Natural killer cell (primary cell): Measurements from ENCODE around the gene C17orf100. TPM values are rescaled to one million over a fixed set of nuclear protein-coding genes. Genes with fewer than 3 reads are reported as not detected.

Experiments
- ATAC-seq, 3 donors: fragments of 150-1000 bp in 2 of 3; fragments of 200-7000 bp in 1 of 3; cut with Tn5 transposase; 1 replicate in 1 of 3; 2 replicates in 2 of 3; pipeline ENCODE4 v1.10.0; 2021; ENCODE audit warnings: mild to moderate bottlenecking in 2 of 3, moderate library complexity in 2 of 3
- DNase-seq, 2 donors: peaks; one replicate each; pipeline versions ENCODE4 v3.0.0 to v3.0.0-alpha.2; 2013 to 2021; ENCODE audit warnings: mixed read lengths in 1 of 2
- H3K27ac ChIP-seq: one replicate; pipeline ENCODE4 v1.5.1; 2013; ENCODE audit warnings: mild to moderate bottlenecking, low read length
- H3K27me3 ChIP-seq: one replicate; pipeline ENCODE4 v1.6.1; 2013; ENCODE audit warnings: low read length; ENCODE audit not compliant: control insufficient read depth, insufficient read depth
- H3K36me3 ChIP-seq: one replicate; pipeline ENCODE4 v1.6.1; 2013; ENCODE audit warnings: low read length; ENCODE audit not compliant: control insufficient read depth, insufficient read depth
- H3K4me1 ChIP-seq: one replicate; pipeline ENCODE4 v1.6.1; 2013; ENCODE audit warnings: low read length; ENCODE audit not compliant: control insufficient read depth, insufficient read depth
- H3K4me3 ChIP-seq: one replicate; pipeline ENCODE4 v1.5.1; 2013; ENCODE audit warnings: low read length
- H3K9me3 ChIP-seq: one replicate; pipeline ENCODE4 v1.6.1; 2013; ENCODE audit warnings: low read length; ENCODE audit not compliant: control insufficient read depth, insufficient read depth
- H3K27ac Mint-ChIP-seq, 2 donors: one replicate each; pipeline ENCODE4 v1.8.0; 2022; ENCODE audit warnings: mild to moderate bottlenecking in 2 of 2, mixed read lengths in 2 of 2, moderate library complexity in 1 of 2
- H3K27me3 Mint-ChIP-seq, 2 donors: one replicate each; pipeline ENCODE4 v1.8.0; 2022; ENCODE audit warnings: low read depth in 2 of 2, mixed read lengths in 2 of 2
- H3K36me3 Mint-ChIP-seq: one replicate; pipeline ENCODE4 v1.8.0; 2022; ENCODE audit warnings: mixed read lengths
- H3K4me1 Mint-ChIP-seq, 2 donors: one replicate each; pipeline ENCODE4 v1.8.0; 2022; ENCODE audit warnings: mixed read lengths in 2 of 2
- H3K4me3 Mint-ChIP-seq: one replicate; pipeline ENCODE4 v1.8.0; 2022; ENCODE audit warnings: mild to moderate bottlenecking, moderate library complexity, mixed read lengths
- H3K9me3 Mint-ChIP-seq, 2 donors: one replicate each; pipeline ENCODE4 v1.8.0; 2022; ENCODE audit warnings: mixed read lengths in 2 of 2
- WGBS: methylation state at CpG from one replicate; pipeline ENCODE4 v1.1.7; 2013; ENCODE audit warnings: missing lambda C conversion rate; ENCODE audit not compliant: insufficient coverage; 5-methylcytosine and 5-hydroxymethylcytosine counted together
- intact Hi-C: fragments of 100-400 bp; cut with micrococcal nuclease; formaldehyde crosslinking; loops from one replicate; pipeline ENCODE4 v1.14.2; 2022
- total RNA-seq, 4 donors: library from RNA; stranded (reverse); fragments of 120-200 nt in 1 of 4; gene quantifications; one replicate each; pipeline versions ENCODE4 v1.2.3 to v1.2.4, GENCODE V29; 2013 to 2022
- TF ChIP-seq, protein P1 (sequence below): fragments of 200-600 bp; IDR thresholded peaks from one replicate; pipeline ENCODE4 v1.8.0; 2022; ENCODE audit warnings: antibody characterized with exemption

The C17orf100 gene
- total RNA-seq, 3 donors from 2014 or later (not counting 1 experiment from before 2014, with no cell fraction given) = 0.68 to 0.87 (median 0.82) TPM

GRCh38 chr17:6681176-6681575, 29.6 kb downstream of the C17orf100 start:
- DNase-seq (no peak), ATAC-seq (no peak)
- no peaks in the 10 kb centered on the region for H3K9me3 Mint-ChIP-seq
- peaks cover 8 to 14% of the 10 kb centered on the region in 2 donors for H3K4me1 Mint-ChIP-seq
- no peaks in the 10 kb centered on the region for H3K9me3 ChIP-seq
- no peaks in the 10 kb centered on the region for H3K36me3 ChIP-seq
- no peak overlapping the region for H3K27ac ChIP-seq
- no peak overlapping the region for H3K27ac Mint-ChIP-seq
- TF ChIP-seq, protein P1, sequence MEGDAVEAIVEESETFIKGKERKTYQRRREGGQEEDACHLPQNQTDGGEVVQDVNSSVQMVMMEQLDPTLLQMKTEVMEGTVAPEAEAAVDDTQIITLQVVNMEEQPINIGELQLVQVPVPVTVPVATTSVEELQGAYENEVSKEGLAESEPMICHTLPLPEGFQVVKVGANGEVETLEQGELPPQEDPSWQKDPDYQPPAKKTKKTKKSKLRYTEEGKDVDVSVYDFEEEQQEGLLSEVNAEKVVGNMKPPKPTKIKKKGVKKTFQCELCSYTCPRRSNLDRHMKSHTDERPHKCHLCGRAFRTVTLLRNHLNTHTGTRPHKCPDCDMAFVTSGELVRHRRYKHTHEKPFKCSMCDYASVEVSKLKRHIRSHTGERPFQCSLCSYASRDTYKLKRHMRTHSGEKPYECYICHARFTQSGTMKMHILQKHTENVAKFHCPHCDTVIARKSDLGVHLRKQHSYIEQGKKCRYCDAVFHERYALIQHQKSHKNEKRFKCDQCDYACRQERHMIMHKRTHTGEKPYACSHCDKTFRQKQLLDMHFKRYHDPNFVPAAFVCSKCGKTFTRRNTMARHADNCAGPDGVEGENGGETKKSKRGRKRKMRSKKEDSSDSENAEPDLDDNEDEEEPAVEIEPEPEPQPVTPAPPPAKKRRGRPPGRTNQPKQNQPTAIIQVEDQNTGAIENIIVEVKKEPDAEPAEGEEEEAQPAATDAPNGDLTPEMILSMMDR = no peak
- 83% methylated on average over 4 of the region's 4 CpGs for WGBS
- H3K4me3 Mint-ChIP-seq = no peak overlapping the region
- peaks cover 12% of the 10 kb centered on the region for H3K27me3 ChIP-seq
- H3K27me3 Mint-ChIP-seq = peaks cover 40 to 65% of the 10 kb centered on the region in 2 donors
- intact Hi-C loops = no loop called here
- no peak overlapping the region for H3K4me3 ChIP-seq
- H3K4me1 ChIP-seq = peaks cover 15% of the 10 kb centered on the region
- no peaks in the 10 kb centered on the region for H3K36me3 Mint-ChIP-seq

- no peaks in the 10 kb centered on the region for H3K9me3 Mint-ChIP-seq
- peaks cover 8 to 14% of the 10 kb centered on the region in 2 donors for H3K4me1 Mint-ChIP-seq
- ATAC-seq (no peak), DNase-seq (no peak)
- no peak overlapping the region for H3K4me3 Mint-ChIP-seq
- peaks cover 15% of the 10 kb centered on the region for H3K4me1 ChIP-seq
- no peaks in the 10 kb centered on the region for H3K36me3 Mint-ChIP-seq
- H3K27me3 ChIP-seq = peaks cover 12% of the 10 kb centered on the region
- H3K4me3 ChIP-seq = no peak overlapping the region
- WGBS = 90% methylated on average over 5 of the region's 5 CpGs
- no peak overlapping the region for H3K27ac Mint-ChIP-seq
- no peak overlapping the region for H3K27ac ChIP-seq
- no peaks in the 10 kb centered on the region for H3K9me3 ChIP-seq
- H3K27me3 Mint-ChIP-seq = peaks cover 39 to 70% of the 10 kb centered on the region in 2 donors
- intact Hi-C loops = no loop called here
- no peaks in the 10 kb centered on the region for H3K36me3 ChIP-seq
- TF ChIP-seq, protein P1 = no peak
These were observed 30.1 kb downstream of the C17orf100 start for GRCh38 chr17:6681671-6682070.

DNA sequence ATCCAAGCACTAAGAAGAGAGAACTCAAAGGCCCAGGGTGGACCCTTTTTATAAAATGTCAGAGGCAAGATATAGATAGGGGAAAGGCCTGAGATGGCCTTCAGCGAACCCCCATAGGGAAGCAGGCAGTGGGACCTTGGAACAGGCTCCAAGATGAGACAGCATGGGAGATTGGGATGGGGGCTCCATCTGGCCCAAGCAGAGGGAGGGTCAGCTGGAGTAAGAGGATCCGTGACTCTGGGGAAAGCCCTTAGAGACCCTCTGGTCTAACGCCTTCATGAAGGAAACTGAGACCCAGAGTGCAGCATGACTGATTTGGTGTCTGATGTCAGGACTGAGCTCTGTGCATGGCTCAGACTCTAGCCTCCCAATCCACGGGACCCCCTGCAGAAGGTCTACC, 30.8 kb downstream of the C17orf100 start:
- H3K36me3 ChIP-seq = no peaks in the 10 kb centered on the region
- 90% methylated on average over 4 of the region's 4 CpGs for WGBS
- H3K9me3 Mint-ChIP-seq = no peaks in the 10 kb centered on the region
- H3K4me3 Mint-ChIP-seq = no peak overlapping the region
- H3K9me3 ChIP-seq = no peaks in the 10 kb centered on the region
- intact Hi-C loops = no loop called here
- H3K4me1 Mint-ChIP-seq = peaks cover 7 to 11% of the 10 kb centered on the region in 2 donors
- ATAC-seq (no peak), DNase-seq (no peak)
- H3K27ac Mint-ChIP-seq = no peak overlapping the region
- H3K4me1 ChIP-seq = peaks cover 10% of the 10 kb centered on the region
- H3K27me3 ChIP-seq = peaks cover 9% of the 10 kb centered on the region
- H3K27ac ChIP-seq = no peak overlapping the region
- peaks cover 42 to 72% of the 10 kb centered on the region in 2 donors for H3K27me3 Mint-ChIP-seq
- no peak overlapping the region for H3K4me3 ChIP-seq
- no peaks in the 10 kb centered on the region for H3K36me3 Mint-ChIP-seq
- TF ChIP-seq, protein P1 = no peak

DNA sequence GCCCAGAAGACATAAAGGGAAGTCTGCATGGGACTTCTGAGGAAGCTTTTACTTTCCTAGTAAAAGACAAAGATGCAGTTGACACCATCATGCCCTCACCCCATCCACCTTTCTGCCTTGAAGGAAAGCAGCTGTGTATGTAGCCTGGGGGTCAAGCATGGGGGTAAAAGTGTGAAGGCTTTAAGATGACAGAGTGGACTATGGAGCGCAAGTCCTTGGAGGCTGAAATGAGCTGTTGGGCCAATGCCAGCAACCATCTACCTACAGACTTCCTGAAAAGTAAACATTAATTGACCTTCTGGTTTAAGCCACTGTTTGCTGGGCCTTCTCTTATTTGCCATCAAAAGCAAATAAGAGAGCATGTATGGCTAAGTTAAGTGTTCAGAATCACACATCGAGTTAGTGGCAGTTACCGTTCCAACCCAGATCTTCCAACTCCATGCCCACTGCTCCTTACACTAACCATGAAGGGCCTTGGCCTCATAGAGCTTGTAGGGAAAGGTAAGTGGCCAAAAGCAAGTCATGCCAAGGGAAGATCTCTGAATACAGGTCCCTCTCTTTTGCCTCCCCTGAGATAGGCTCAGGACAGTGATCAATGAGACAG, 31.6 kb downstream of the C17orf100 start:
- intact Hi-C loops = no loop called here
- Mint-ChIP-seq H3K36me3 (no peaks in the 10 kb centered on the region), H3K27ac (no peak overlapping the region), H3K4me1 (peaks cover 0 to 2% of the 10 kb centered on the region in 2 donors), H3K9me3 (no peaks in the 10 kb centered on the region), H3K27me3 (peaks cover 40 to 66% of the 10 kb centered on the region in 2 donors), H3K4me3 (no peak overlapping the region)
- TF ChIP-seq, protein P1 = no peak
- H3K27ac ChIP-seq = no peak overlapping the region
- DNase-seq (no peak), ATAC-seq (no peak)
- H3K9me3 ChIP-seq = no peaks in the 10 kb centered on the region
- H3K4me1 ChIP-seq = peaks cover 2% of the 10 kb centered on the region
- 96% methylated on average over 3 of the region's 3 CpGs for WGBS
- no peak overlapping the region for H3K4me3 ChIP-seq
- H3K27me3 ChIP-seq = peaks cover 1% of the 10 kb centered on the region
- no peaks in the 10 kb centered on the region for H3K36me3 ChIP-seq
